Measurements from ENCODE around the gene DCXR. TPM values are rescaled to one million over a fixed set of nuclear protein-coding genes. Genes with fewer than 3 reads are reported as not detected.

DCXR gene
- total RNA-seq, 1 donor from 2014 or later: 138 TPM

- ATAC-seq: no peak
These were observed 26.6 kb downstream of the DCXR start for GRCh38 chr17:82010575-82011525.

- no peak for ATAC-seq
These were observed 28.1 kb downstream of the DCXR start for GRCh38 chr17:82009413-82009812.

- no peak for ATAC-seq
These were observed 28.5 kb downstream of the DCXR start for GRCh38 chr17:82008941-82009405.

GRCh38 chr17:82008258-82008940 is 29.1 kb downstream of the DCXR start:
- ATAC-seq: no peak

- no peak for ATAC-seq
These were observed 29.8 kb downstream of the DCXR start for GRCh38 chr17:82007495-82008257.

GRCh38 chr17:82007228-82007494 is 30.3 kb downstream of the DCXR start:
- ATAC-seq: no peak

GRCh38 chr17:82006468-82007227 is 30.8 kb downstream of the DCXR start:
- ATAC-seq: no peak

GRCh38 chr17:82005701-82006348 is 31.7 kb downstream of the DCXR start:
- ATAC-seq: no peak

GRCh38 chr17:82004517-82005455 is 32.7 kb downstream of the DCXR start:
- no peak for ATAC-seq

GRCh38 chr17:82003411-82004381 is 33.8 kb downstream of the DCXR start:
- ATAC-seq: peak; percentile 87

GRCh38 chr17:82001571-82002056 is 35.9 kb downstream of the DCXR start:
- ATAC-seq: no peak

GRCh38 chr17:82000803-82001570 is 36.5 kb downstream of the DCXR start:
- ATAC-seq: no peak

- no peak for ATAC-seq
These were observed 37.3 kb downstream of the DCXR start for GRCh38 chr17:81999976-82000802.

GRCh38 chr17:81999587-81999975 is 37.9 kb downstream of the DCXR start:
- no peak for ATAC-seq

GRCh38 chr17:81998691-81999438 is 38.6 kb downstream of the DCXR start:
- ATAC-seq: no peak

GRCh38 chr17:81998212-81998611 is 39.3 kb downstream of the DCXR start:
- no peak for ATAC-seq

All from esophagus mucosa (tissue), 1 donor.